Mammary epithelial cell (primary cell): ENCODE results near the gene ELF2.

Experiments used
- CTCF ChIP-seq, 2 donors: IDR thresholded peaks in 1 of 2; conservative IDR thresholded peaks in 1 of 2; 2 replicates each; pipeline ENCODE4 v1.5.1; 2011 to 2012; ENCODE audit warnings: inconsistent platforms in 2 of 2, low read length in 2 of 2, mild to moderate bottlenecking in 2 of 2, control low read depth in 1 of 2, low read depth in 1 of 2; ENCODE audit not compliant: insufficient read depth in 1 of 2; ENCODE audit errors: extremely low read depth in 1 of 2
- EZH2 ChIP-seq: IDR thresholded peaks from 2 replicates; pipeline ENCODE4 v1.6.1; 2012; ENCODE audit warnings: low read length, inconsistent platforms, borderline replicate concordance

GRCh38 chr4:139221687-139222086 is 44.7 kb upstream of the ELF2 start:
- TF ChIP-seq CTCF (conservative IDR thresholded peaks at IDR 0.05 in 1 of 2, IDR thresholded peaks at IDR 0.05 in 1 of 2; ENCODE audit: extremely low read depth in 1 of 2, insufficient read depth in 1 of 2, low read depth in 1 of 2, low read length in 2 of 2) (no peak), EZH2 (no peak)
